SK-N-SH treated with all-trans-retinoic acid at 6 μM for 48 hours (cell line): ENCODE data around the gene AUTS2.

Source experiments
- ATAC-seq: fragments of 200-7000 bp; cut with Tn5 transposase; 3 replicates; pipeline ENCODE4 v1.9.1; 2020; ENCODE audit warnings: mild to moderate bottlenecking, moderate library complexity
- ARNTL ChIP-seq: fragments of 450-650 bp; formaldehyde crosslinking; IDR thresholded peaks from 2 replicates; pipeline ENCODE4 v1.5.0; 2020; ENCODE audit warnings: low read depth, mild to moderate bottlenecking, moderate library complexity, borderline replicate concordance
- BACH2 ChIP-seq: fragments of 250-450 bp; sonication (Bioruptor Pico); IDR thresholded peaks from 2 replicates; pipeline ENCODE4 v1.9.0; 2021; ENCODE audit warnings: mild to moderate bottlenecking, borderline replicate concordance
- CSDC2 ChIP-seq: fragments of 250-450 bp; sonication (Bioruptor Pico); IDR thresholded peaks from 2 replicates; pipeline ENCODE4 v1.5.0; 2020; ENCODE audit warnings: mild to moderate bottlenecking, moderate library complexity
- ESRRG ChIP-seq: fragments of 250-450 bp; sonication (Bioruptor Pico); IDR thresholded peaks from 2 replicates; pipeline ENCODE4 v1.6.1; 2021; ENCODE audit warnings: mild to moderate bottlenecking
- GLIS3 ChIP-seq: fragments of 250-450 bp; sonication (Bioruptor Pico); IDR thresholded peaks from 2 replicates; pipeline ENCODE4 v1.5.0; 2020; ENCODE audit warnings: mild to moderate bottlenecking, moderate library complexity
- ISL1 ChIP-seq: fragments of 250-450 bp; sonication (Bioruptor Pico); IDR thresholded peaks from 2 replicates; pipeline ENCODE4 v2.1.2; 2022; ENCODE audit warnings: mild to moderate bottlenecking, moderate library complexity
- OSR1 ChIP-seq: fragments of 250-450 bp; sonication (Bioruptor Pico); IDR thresholded peaks from 2 replicates; pipeline ENCODE4 v1.8.0; 2022; ENCODE audit warnings: moderate library complexity, mild to moderate bottlenecking, inconsistent platforms
- POU6F1 ChIP-seq: fragments of 250-450 bp; sonication (Bioruptor Pico); IDR thresholded peaks from 2 replicates; pipeline ENCODE4 v1.8.0; 2021; ENCODE audit warnings: low read depth, mild to moderate bottlenecking, moderate library complexity, borderline replicate concordance
- PPARA ChIP-seq: fragments of 250-450 bp; sonication (Bioruptor Pico); IDR thresholded peaks from 2 replicates; pipeline ENCODE4 v1.5.0; 2020; ENCODE audit warnings: mild to moderate bottlenecking, borderline replicate concordance
- SNAI2 ChIP-seq: fragments of 250-450 bp; sonication (Bioruptor Pico); IDR thresholded peaks from 2 replicates; pipeline ENCODE4 v1.5.0; 2020; ENCODE audit warnings: mild to moderate bottlenecking, moderate library complexity
- TCF4 ChIP-seq: fragments of 250-450 bp; sonication (Bioruptor Pico); IDR thresholded peaks from 2 replicates; pipeline ENCODE4 v1.8.0; 2021; ENCODE audit warnings: mild to moderate bottlenecking, moderate library complexity, borderline replicate concordance
- TOX ChIP-seq: fragments of 250-450 bp; sonication (Bioruptor Pico); IDR thresholded peaks from 2 replicates; pipeline ENCODE4 v1.8.0; 2021; ENCODE audit warnings: mild to moderate bottlenecking, moderate library complexity, borderline replicate concordance
- ZC3H10 ChIP-seq: fragments of 250-450 bp; sonication (Bioruptor Pico); IDR thresholded peaks from 2 replicates; pipeline ENCODE4 v1.5.1; 2021; ENCODE audit warnings: mild to moderate bottlenecking, moderate library complexity
- ZFP3 ChIP-seq: fragments of 250-450 bp; sonication (Bioruptor Pico); IDR thresholded peaks from 2 replicates; pipeline ENCODE4 v1.5.0; 2020; ENCODE audit warnings: mild to moderate bottlenecking, moderate library complexity
- ZFP30 ChIP-seq: fragments of 450-650 bp; formaldehyde crosslinking; IDR thresholded peaks from 2 replicates; pipeline ENCODE4 v1.5.0; 2022; ENCODE audit warnings: mild to moderate bottlenecking, moderate library complexity
- ZNF565 ChIP-seq: fragments of 450-650 bp; formaldehyde crosslinking; conservative IDR thresholded peaks from 2 replicates; pipeline ENCODE4 v1.5.0; 2020; ENCODE audit warnings: low read depth, mild to moderate bottlenecking, moderate library complexity
- ZNF8 ChIP-seq: fragments of 450-650 bp; formaldehyde crosslinking; IDR thresholded peaks from 2 replicates; pipeline ENCODE4 v1.5.0; 2020; ENCODE audit warnings: mild to moderate bottlenecking, moderate library complexity
- TF ChIP-seq, protein P1 (sequence below): fragments of 250-450 bp; sonication (Bioruptor Pico); IDR thresholded peaks from 2 replicates; pipeline ENCODE4 v1.5.1; 2020; ENCODE audit warnings: low read depth, mild to moderate bottlenecking, moderate library complexity
- TF ChIP-seq, protein P2 (sequence below): fragments of 250-450 bp; sonication (Bioruptor Pico); IDR thresholded peaks from 2 replicates; pipeline ENCODE4 v1.5.0; 2020; ENCODE audit warnings: mild to moderate bottlenecking, moderate library complexity
- TF ChIP-seq, protein P3 (sequence below): fragments of 250-450 bp; sonication (Bioruptor Pico); IDR thresholded peaks from 2 replicates; pipeline ENCODE4 v1.8.0; 2020; ENCODE audit warnings: mild to moderate bottlenecking, moderate library complexity, borderline replicate concordance

Gene AUTS2

DNA sequence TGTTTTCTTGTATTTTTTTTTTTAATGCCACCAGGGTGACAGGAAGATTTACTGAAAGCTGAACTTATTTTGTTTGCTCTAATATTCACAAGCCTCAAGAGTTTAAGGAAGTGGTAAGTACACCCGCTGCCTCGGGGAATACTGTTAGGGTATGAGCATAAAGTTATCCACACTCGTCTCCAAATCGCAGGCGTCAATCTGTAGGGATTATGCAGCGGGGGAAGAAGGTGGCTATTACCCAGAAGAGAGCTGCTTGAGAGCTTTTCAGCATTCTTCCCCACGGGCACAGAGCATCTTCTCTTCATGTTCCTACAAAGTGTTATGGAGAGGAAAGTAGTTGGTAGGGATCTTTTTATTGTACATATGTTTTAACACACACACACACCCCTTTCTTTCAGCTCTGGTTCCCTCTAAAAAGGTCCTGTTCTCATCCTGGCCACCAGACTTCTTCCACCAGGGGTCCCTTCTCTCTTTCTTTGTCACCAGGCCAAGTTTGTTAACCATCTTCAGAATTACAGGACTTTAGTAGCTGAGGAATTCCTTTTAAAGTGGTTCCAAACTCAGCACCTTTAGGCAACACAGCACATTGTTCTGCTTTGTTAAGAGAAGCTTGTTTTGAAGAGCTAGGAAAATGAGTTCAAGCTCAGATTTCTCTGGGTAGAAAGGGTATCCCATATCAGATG, 1122.1 kb downstream of the AUTS2 start:
- TF ChIP-seq ZNF565 (no peak), ZFP30 (CRISPR knock-in tag) (no peak), SNAI2 (no peak), OSR1 (no peak), TCF4 (CRISPR knock-in tag) (no peak), GLIS3 (CRISPR knock-in tag) (no peak), TOX (CRISPR knock-in tag) (no peak), ISL1 (no peak), ZFP3 (CRISPR knock-in tag) (no peak), ZC3H10 (CRISPR knock-in tag) (no peak), BACH2 (no peak), CSDC2 (CRISPR knock-in tag) (no peak), PPARA (CRISPR knock-in tag) (no peak)
- TF ChIP-seq, protein P1, sequence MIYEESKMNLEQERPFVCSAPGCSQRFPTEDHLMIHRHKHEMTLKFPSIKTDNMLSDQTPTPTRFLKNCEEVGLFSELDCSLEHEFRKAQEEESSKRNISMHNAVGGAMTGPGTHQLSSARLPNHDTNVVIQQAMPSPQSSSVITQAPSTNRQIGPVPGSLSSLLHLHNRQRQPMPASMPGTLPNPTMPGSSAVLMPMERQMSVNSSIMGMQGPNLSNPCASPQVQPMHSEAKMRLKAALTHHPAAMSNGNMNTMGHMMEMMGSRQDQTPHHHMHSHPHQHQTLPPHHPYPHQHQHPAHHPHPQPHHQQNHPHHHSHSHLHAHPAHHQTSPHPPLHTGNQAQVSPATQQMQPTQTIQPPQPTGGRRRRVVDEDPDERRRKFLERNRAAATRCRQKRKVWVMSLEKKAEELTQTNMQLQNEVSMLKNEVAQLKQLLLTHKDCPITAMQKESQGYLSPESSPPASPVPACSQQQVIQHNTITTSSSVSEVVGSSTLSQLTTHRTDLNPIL: no peak
- TF ChIP-seq, protein P2, sequence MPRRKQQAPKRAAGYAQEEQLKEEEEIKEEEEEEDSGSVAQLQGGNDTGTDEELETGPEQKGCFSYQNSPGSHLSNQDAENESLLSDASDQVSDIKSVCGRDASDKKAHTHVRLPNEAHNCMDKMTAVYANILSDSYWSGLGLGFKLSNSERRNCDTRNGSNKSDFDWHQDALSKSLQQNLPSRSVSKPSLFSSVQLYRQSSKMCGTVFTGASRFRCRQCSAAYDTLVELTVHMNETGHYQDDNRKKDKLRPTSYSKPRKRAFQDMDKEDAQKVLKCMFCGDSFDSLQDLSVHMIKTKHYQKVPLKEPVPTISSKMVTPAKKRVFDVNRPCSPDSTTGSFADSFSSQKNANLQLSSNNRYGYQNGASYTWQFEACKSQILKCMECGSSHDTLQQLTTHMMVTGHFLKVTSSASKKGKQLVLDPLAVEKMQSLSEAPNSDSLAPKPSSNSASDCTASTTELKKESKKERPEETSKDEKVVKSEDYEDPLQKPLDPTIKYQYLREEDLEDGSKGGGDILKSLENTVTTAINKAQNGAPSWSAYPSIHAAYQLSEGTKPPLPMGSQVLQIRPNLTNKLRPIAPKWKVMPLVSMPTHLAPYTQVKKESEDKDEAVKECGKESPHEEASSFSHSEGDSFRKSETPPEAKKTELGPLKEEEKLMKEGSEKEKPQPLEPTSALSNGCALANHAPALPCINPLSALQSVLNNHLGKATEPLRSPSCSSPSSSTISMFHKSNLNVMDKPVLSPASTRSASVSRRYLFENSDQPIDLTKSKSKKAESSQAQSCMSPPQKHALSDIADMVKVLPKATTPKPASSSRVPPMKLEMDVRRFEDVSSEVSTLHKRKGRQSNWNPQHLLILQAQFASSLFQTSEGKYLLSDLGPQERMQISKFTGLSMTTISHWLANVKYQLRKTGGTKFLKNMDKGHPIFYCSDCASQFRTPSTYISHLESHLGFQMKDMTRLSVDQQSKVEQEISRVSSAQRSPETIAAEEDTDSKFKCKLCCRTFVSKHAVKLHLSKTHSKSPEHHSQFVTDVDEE: no peak
- TF ChIP-seq, all 23 proteins: peak for 0
- ATAC-seq: no peak

GRCh38 chr7:70721500-70721899, 1123.2 kb downstream of the AUTS2 start:
- TF ChIP-seq GLIS3 (CRISPR knock-in tag): no peak
- TF ChIP-seq, protein P3, sequence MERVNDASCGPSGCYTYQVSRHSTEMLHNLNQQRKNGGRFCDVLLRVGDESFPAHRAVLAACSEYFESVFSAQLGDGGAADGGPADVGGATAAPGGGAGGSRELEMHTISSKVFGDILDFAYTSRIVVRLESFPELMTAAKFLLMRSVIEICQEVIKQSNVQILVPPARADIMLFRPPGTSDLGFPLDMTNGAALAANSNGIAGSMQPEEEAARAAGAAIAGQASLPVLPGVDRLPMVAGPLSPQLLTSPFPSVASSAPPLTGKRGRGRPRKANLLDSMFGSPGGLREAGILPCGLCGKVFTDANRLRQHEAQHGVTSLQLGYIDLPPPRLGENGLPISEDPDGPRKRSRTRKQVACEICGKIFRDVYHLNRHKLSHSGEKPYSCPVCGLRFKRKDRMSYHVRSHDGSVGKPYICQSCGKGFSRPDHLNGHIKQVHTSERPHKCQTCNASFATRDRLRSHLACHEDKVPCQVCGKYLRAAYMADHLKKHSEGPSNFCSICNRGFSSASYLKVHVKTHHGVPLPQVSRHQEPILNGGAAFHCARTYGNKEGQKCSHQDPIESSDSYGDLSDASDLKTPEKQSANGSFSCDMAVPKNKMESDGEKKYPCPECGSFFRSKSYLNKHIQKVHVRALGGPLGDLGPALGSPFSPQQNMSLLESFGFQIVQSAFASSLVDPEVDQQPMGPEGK: no peak
- TF ChIP-seq ZC3H10 (CRISPR knock-in tag): no peak
- no peak for TF ChIP-seq BACH2
- TF ChIP-seq ZNF565: no peak
- no peak for TF ChIP-seq ESRRG (CRISPR knock-in tag)
- no peak for TF ChIP-seq CSDC2 (CRISPR knock-in tag)
- TF ChIP-seq ZNF8 (CRISPR knock-in tag): no peak
- TF ChIP-seq ZFP3 (CRISPR knock-in tag): no peak
- TF ChIP-seq ARNTL (CRISPR knock-in tag): no peak
- TF ChIP-seq, protein P1: no peak
- no peak for TF ChIP-seq TCF4 (CRISPR knock-in tag)
- TF ChIP-seq POU6F1: no peak
- no peak for TF ChIP-seq OSR1
- TF ChIP-seq TOX (CRISPR knock-in tag): no peak
- TF ChIP-seq, protein P2: no peak
- no peak for TF ChIP-seq ZFP30 (CRISPR knock-in tag)
- no peak for TF ChIP-seq SNAI2
- TF ChIP-seq PPARA (CRISPR knock-in tag): no peak
- TF ChIP-seq ISL1: no peak
- no peak for ATAC-seq
